Fibroblast of peridontal ligament (primary cell): ENCODE measurements around the gene MYBPC2.
A peak's percentile ranks its signal among the peaks of the same experiment; 100 is the strongest.

ENCODE experiments used
- DNase-seq: peaks from one replicate; pipeline ENCODE4 v3.0.0-alpha.2; 2010; ENCODE audit errors: extremely low read depth

MYBPC2 gene

DNA sequence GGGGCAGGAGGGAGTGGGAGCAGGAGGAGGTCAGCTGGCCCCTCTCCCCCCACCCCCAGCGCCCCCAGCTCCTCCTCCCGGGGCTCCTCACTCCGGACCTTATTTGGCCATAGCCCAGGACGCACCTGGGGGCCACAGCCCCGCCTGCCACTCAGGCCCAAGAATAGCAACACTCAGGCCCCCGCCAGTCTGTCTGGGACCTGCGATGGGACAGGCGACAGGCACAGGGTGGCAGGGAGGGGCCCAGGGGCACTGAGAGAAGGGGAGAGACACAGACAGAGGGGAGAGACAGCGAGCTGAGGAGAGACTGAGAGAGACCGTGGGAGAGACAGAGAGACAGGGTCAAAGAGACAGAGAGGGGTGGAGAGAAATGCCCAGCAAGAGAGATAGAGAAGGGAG lies 68.1 kb downstream of the MYBPC2 start:
- DNase-seq, result no peak

DNA sequence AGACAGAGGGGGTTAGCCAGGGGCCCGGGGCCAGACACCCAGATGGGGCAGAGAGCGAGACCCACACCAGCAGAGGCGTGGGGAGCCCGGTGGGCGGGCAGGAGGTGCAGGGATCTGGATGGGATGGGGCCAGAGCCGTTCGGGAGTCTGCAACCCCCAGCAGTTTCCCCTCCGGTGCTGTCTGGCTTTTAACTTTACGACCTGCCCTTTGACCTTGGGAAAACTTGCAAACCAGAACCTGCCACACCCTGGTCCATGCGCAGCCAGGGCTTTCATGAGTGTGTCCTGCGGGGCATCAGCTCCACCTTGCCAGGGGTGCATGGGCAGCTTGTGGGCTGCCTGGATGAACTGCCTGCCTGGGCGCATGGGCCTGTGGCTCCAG lies 68.5 kb downstream of the MYBPC2 start:
- no peak for DNase-seq

DNA sequence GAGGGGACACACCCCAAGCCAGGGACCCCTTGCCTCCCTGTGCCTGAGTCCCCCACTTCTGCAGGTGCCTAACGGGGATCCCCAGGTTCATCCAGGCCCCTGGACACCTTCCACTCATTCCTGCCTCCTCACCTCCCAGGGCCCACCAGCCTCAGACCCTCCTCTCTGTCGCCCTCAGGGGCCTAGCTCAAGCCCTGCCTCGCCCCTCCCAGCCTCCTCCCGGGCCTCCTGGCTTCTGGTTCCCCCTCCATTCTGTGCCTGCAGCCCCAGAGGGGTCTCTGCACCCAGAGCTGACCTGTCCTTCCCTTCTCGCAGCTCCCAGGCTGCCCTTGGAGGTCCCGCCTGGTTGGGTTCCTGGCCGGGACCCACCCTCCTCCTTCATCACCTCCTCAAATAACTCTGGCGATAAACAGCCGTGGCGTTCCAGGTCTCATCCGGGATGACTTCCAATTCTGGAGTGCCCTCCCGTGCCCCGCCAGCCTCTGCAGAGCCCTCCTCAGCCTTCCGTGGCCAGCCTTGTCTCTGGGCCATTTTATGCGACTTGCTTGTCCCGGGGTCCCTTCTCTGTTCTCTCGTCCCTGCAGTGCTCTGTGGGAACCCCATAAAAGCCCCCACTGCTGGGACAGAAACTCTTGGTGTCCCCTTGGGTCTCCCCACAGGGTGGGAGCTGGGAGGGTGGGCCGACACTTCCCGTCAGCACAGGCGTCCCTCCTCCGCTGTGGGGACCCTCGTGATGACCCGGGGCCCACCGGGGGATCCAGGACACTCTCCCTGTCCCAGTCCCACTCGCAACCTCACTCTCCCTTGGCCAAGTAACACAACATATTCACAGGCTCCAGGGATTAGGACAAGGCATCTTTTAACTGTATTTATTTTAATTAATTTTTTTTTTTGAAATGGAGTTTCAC lies 69.1 kb downstream of the MYBPC2 start:
- no peak for DNase-seq

DNA sequence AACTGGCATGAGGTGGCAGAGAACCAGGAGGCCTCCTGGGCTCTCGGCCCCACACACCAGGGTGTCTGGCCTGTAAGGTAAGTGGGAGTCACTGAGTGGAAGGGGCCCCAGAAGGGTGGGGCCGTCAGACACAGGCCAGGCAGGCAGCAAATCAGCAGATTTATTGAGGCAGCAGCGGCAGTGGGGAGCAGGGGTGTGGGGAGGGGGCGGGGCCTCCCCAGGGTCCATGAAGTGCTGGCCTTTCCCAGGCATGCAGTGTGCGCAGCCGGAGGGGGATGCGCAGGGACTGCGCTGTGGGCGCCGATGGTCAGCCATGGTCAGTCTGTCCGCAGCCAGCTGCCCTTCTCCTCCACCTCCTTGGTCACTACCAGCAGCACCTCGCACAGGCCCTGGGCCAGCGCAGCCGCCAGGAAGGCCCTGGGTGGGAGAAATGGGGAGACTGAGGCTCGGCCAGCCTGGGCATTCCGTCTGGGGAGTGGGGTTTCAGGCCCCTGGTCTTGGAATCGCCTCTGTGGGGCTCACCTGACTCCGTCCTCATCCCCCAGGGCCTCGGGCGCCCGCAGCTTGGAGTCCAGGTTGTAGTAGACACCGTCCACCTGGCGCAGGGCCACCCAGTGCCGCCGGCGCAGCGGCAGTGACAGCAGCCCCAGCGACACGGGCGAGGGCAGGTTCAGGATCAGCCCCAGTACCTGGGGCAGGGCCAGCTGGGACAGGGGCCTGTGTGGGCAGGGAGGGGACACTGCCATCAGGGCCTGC lies 73.3 kb downstream of the MYBPC2 start:
- DNase-seq, result no peak

DNA sequence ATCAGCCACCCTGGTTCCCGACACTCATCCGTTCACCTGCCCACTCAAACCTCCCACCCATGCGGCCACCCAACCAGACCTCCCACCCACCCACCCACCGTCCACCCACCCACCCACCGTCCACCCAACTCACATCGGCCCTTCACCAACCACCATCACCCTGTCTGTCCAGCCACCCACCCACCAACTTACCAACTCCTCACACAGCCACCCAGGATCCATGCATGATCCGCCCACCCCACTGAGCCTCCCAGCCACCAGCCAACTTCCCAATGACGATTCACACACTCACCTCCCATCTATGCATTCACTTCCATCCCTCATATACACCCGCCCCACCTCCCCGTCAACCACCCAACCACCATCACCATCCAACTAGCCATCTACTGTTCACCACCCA lies 74.0 kb downstream of the MYBPC2 start:
- no peak for DNase-seq

DNA sequence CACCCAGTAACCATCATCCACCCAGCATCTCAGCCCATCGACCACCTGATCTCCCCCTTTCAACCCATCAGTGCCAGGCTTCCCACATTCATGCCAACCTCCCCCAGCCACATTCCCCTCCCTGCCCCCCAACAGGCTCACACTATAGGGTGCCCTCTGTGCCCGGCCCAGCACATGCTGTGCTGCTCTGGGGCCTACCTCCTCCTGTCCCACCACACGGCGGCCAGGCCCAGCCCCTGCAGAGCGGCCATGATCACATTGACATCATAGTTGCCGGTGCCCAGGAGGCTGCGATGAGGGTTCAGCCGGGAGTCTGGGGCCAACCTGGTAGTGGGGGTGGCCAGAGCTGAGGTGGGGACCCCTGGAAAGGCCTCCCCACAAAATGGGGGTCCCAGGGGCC lies 74.7 kb downstream of the MYBPC2 start:
- no peak for DNase-seq

DNA sequence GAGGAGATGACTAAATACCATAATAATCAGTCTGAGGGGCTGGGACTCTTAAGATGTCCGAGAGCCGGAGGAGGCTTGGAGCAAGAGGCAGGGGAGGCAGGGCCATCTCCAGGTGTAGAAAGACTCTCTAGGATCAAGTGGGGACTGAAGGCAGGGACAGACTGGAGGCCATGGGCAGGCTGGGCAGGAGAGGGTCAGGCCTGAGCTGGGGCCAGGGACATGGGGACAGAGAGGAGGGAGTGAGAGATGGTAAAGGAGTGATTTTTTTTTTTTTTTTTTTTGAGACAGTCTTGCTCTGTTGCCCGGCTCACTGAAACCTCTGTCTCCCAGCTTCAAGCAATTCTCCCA lies 76.1 kb downstream of the MYBPC2 start:
- no peak for DNase-seq

DNA sequence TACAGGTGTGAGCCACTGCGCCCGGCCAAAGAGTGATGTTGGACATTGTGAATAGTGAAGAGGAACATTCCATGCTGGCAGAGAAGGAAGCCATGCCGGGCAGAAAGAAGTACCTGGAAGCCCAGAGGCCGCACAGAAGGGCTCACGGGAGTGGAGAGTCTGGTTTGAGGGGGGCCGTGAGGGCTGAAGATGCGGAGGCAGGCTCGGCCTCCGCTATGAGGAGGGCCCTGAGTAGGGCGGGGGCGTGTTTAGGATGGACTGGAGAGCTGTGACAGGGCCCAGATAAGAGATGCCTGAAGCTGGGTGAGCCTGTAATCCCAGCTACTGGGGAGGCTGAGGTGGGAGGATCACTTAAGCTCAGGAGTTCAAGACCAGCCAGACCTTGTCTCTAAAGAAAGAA lies 76.7 kb downstream of the MYBPC2 start:
- DNase-seq, result no peak

DNA sequence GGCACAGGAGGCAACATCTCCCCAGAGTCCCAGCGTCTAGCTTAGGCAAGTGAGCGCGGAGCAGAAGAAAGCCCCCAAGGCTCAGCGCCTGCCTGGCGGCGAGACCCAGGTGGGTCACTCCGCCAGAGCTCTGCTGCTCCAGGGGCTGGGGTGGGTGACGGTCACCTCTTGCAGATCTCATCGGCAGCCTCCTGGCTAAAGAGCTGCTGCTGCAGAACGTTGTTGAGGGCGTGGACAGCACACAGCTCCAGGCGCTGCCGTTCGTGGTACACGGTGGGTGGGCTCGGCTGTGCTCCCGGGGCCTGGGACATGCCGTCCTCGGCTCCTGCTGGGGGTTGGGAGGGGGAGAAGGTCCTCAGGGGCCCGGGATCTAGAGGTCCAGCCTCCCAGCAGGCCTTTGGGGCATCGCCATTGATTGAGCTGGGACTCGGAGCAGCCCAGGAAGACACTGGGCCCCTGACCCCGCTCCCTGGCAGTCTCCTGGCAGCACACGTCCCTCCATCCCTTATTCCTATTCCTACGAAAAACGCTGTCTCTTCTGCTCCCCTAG lies 77.5 kb downstream of the MYBPC2 start:
- DNase-seq, result no peak

DNA sequence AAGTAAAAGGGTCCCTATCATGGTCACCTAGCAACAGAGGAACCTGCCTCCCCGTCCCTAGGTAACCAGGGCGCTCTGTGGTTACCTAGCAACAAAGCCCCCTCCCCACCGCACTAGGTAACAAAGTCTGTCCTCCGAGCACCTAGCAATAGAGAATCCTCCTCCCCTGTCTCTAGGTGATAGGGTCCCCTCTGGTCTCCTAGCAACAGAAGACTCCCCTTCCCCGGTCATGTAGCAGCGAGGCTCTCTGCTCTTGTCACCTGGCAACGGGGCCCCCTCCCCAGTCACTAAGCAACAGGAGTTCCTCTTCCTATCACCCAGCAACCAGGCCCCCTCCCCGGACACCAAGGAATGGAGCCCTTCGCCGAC lies 78.0 kb downstream of the MYBPC2 start:
- peak; percentile 14 for DNase-seq

DNA sequence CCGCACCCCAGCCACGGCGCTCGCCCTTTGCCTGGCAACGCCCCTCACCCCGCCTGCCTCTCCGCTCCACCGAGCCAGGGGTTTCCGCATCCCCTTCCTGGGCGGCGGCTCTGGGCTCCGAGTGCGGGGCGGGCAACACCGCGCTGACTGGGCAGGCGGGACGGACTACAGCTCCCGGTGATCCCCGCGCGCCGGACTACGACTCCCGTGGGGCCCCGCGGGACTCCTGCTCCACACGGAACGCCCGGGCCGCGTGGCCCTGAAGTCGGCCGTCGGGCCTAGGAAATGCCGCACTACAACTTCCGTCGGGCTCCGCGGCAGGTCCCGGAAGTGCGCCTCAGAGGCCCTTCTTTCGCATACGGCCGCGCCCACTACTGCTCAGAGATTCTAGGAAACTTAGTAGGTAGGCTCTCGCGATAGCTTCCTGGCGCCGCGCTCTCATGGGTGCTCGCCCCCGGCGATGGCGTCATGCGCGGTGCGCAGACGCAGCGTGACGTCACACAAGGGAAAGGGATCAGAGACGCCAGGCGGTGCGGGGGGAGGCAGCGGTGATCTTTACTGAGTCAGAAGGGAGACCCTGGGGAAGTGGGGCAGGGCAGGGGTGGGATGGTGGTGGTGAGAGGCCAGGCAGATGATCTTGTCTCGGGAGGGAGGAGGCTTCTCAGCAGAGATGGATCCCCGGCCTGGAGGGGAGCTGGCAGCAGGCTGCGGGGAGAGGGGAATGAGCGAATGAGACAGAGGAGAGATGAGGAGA lies 78.6 kb downstream of the MYBPC2 start, which contains the start of gene JOSD2:
Gene JOSD2, minus strand, starts transcription at position 123 of the 754 bp plus-strand sequence. CDS start 760 bp downstream, outside the sequence.
- peak; percentile 99 for DNase-seq

DNA sequence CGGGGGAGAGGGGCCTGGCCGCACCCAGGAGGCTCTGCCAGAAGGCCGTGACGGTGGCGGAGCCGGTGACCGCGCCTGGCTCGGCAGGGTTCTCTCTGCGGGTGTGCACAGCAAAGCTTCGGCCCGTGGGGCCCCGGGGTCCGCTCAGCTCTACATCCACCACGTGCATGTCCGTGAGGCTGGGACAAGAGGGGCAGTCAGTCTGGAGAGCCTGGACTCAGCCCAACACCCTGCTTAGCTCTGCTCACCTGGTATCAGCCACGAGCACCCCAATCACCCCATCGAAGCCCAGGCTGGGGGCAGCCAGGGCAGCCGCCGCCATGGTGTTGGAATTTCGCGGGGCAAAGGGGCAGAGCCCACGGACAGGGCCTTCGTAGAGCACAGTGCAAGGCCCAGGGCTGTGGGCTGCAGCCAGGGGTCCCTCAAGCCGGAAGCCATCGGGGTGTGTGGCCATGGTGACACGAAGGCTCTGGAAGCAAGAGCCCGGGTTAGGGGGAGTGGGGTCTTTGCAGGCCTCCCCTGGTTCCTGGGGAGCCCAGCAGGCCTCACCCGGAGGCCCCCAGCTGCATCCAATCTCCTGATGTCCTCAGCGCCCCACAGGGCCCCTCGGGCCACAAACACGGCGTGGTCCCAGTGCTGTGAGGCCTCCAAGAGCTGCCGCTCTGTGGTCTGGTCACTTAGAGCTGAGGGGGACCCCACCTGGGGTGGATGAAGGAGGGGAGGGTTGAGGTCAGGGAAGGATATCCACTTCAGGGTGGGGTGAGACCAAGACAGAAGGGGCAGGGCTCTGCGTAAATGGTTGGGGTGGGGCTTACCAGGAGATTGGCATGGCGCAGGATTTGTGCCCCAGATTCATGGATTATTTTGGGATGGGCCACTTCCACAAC lies 79.7 kb downstream of the MYBPC2 start:
- no peak for DNase-seq

DNA sequence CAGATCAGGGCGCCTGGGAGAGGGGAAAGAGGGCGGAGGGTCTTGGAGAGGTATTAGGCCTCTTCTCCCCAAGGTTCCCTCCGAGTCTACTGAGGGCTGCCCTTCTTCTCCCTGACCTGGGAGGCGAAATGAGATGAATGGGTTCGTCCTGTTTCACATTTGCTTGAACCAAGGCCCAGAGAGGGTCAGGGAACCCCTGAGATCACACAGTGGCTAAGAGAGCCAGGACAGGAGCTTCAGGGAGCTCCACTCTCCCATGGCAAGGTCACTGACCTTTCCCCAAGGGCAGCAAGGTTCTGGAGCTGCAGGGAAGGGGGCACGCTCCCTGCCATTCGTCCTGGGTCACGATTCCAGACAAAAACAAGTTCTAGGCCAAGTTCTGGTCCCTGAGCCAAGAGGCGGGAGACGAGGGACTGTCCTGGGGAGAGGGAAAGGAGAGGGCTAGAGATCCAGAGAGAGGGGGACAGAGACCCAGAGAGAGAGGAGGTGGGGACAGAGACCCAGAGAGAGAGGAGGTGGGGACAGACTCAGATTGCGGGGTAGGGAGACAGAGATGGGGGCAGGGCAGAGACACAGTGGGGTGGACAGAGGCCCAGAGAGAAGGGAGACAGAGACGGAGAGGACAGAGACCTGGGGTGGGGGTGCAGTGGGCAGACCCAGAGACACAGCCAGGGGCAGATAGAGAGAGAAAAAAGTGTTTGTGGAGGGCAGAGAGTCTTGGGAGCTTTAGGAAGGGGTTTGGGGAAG lies 80.5 kb downstream of the MYBPC2 start:
- DNase-seq, result no peak

DNA sequence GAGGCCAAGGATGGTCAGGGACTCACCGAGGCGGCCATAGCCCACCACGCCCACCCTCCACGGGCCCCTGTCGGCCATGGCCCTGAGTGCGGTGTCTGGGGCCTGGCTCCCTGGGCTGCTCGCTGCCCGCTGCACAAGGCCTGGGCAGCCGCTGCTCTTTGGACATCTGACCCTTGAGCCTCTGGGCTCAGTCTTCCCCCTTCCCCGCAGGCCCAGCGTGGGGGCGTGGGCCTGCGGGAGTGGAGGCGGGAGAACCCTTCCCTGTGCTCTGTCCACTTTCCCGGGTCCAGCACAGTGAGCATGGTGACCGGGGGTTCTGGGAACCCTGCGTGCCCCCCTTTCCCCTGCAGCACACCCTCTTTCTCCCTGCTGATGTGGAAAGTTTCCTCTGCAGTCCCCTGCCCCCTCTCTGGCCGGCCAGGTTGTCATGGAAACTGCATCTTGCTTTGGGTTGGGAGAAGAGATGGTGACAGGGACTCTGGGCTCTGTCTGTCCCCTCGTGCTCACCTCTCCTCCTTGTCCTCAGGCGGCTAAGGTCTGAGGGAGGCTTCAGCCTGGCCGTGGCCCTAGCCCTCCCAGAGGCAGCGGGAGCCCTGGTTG lies 81.2 kb downstream of the MYBPC2 start, which contains the start of gene ASPDH:
Gene ASPDH, minus strand, starts transcription at position 168 of the 600 bp plus-strand sequence. Its CDS starts 90 bp downstream, at position 78.
- DNase-seq, result no peak

DNA sequence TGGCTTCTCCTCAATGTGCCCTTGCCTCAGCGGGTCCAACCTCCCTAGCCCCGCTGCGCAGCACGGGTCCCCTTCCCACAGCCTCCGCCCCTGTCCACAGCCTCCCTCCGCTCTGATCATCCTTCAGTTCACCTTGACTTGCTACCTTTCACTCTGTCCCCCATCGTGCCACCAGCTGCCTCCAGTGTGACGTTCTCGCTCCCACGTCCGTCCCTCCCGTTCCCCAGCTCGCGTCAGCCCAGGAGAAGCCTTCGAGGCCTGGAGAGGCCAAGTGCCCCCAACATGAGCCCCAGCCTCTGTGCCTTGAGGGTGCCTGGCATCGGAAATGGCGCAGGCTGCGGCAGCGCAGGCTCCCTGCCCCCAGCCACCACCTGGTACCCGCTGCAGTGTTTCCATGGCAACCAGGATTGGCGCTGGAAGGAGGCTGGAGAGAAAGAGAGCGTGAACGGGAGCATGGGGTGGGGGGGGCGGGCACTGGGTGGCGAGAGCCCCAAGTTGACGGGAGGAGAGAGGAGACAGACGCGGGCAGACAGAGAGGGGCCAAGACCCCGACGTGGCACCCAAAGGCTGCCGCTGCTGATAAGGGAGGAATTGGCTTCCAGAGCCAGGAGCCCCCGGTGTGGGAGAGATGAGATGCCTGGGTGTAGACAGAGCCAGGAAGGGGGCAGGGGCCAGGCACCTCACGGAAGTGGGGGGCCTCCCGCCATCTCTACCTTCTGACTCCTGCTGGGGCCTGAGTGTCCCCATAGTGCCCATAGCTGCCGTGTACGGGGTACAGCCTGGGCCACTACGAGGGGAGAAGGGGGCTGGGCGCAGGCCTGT lies 81.9 kb downstream of the MYBPC2 start:
- no peak for DNase-seq

DNA sequence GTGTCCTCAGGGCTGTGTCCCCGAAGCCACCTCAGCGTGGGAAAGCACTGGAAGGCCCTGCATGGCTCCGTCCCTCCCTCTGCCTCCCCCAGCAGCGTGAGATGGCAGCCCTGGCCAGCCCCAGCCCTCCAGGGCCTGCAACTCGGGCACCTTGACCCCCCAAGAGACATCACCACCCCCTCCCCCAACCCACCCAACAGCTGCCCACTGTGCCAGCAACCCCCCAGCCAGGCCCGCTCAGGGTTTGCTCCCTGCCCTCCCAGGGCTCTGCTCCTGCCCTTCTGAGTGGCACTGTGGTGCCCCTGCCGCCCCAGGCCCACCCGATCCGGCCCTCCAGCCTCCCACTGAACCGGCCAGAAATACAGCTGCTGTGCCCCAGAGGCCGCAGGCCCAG lies 82.5 kb downstream of the MYBPC2 start:
- DNase-seq, result no peak
